Measurements from ENCODE around the gene LAMTOR4.
A peak's percentile ranks its signal among the peaks of the same experiment; 100 is the strongest.
"Not testable (repeated sequence)": the region's sequence is repeated elsewhere in the genome, so short reads cannot be mapped to it uniquely, and the experiment has no call there.

LAMTOR4 gene

GRCh38 chr7:100124301-100125230, 24.2 kb upstream of the LAMTOR4 start:
- 97% methylated on average over 4 of the region's 4 CpGs for WGBS
- Histone ChIP-seq H3K27ac (ENCODE audit: low read depth, low read length) (no peak overlapping the region), H3K4me1 (ENCODE audit: insufficient read depth, low read length) (peaks cover 12% of the 10 kb centered on the region), H3K36me3 (ENCODE audit: insufficient read depth, low read length) (peaks cover 6% of the 10 kb centered on the region; the same call in 1 of the 2 replicates), H3K27me3 (ENCODE audit: insufficient read depth, low read length) (peaks cover 20% of the 10 kb centered on the region), H3K4me3 (ENCODE audit: low read length) (no peak overlapping the region), H3K9ac (ENCODE audit: low read depth, low read length) (no peak overlapping the region), H3K9me3 (ENCODE audit: insufficient read depth, low read depth, low read length) (no peaks in the 10 kb centered on the region)

- no peaks in the 10 kb centered on the region for H3K9me3 ChIP-seq (ENCODE audit: insufficient read depth, low read depth, low read length)
- peaks cover 5% of the 10 kb centered on the region; the same call in 1 of the 2 replicates for H3K4me1 ChIP-seq (ENCODE audit: insufficient read depth, low read length)
- peak overlapping the region; percentile 97 for H3K4me3 ChIP-seq (ENCODE audit: low read length)
- H3K9ac ChIP-seq (ENCODE audit: low read depth, low read length) = peak overlapping the region; percentile 95
- H3K27ac ChIP-seq (ENCODE audit: low read depth, low read length) = peak overlapping the region; percentile 99
- peaks cover 6% of the 10 kb centered on the region; the same call in 1 of the 2 replicates for H3K36me3 ChIP-seq (ENCODE audit: insufficient read depth, low read length)
- H3K27me3 ChIP-seq (ENCODE audit: insufficient read depth, low read length) = peaks cover 20% of the 10 kb centered on the region
- 22% methylated on average over 29 of the region's 29 CpGs for WGBS
These were observed 22.3 kb upstream of the LAMTOR4 start for GRCh38 chr7:100126239-100126930.

GRCh38 chr7:100126931-100127865, 21.5 kb upstream of the LAMTOR4 start, which contains the start of gene MBLAC1:
TSS of gene MBLAC1 (plus strand) at chr7:100126967. CDS start at chr7:100127396, 429 bp downstream.
- WGBS = under 1% methylated on average over 85 of the region's 85 CpGs
- Histone ChIP-seq H3K9me3 (ENCODE audit: insufficient read depth, low read depth, low read length) (no peaks in the 10 kb centered on the region), H3K9ac (ENCODE audit: low read depth, low read length) (peak within 1 kb of the TSS; percentile 95), H3K27me3 (ENCODE audit: insufficient read depth, low read length) (peaks cover 20% of the 10 kb centered on the region), H3K36me3 (ENCODE audit: insufficient read depth, low read length) (peaks cover 6% of the 10 kb centered on the region; the same call in 1 of the 2 replicates), H3K4me3 (ENCODE audit: low read length) (peak within 1 kb of the TSS; percentile 97), H3K4me1 (ENCODE audit: insufficient read depth, low read length) (peaks cover 5% of the 10 kb centered on the region; the same call in 1 of the 2 replicates), H3K27ac (ENCODE audit: low read depth, low read length) (peak within 1 kb of the TSS; percentile 99)

- 7% methylated on average over 37 of the region's 37 CpGs for WGBS
- Histone ChIP-seq H3K27me3 (ENCODE audit: insufficient read depth, low read length) (peaks cover 20% of the 10 kb centered on the region), H3K27ac (ENCODE audit: low read depth, low read length) (no peak overlapping the region), H3K36me3 (ENCODE audit: insufficient read depth, low read length) (peaks cover 6% of the 10 kb centered on the region; the same call in 1 of the 2 replicates), H3K4me1 (ENCODE audit: insufficient read depth, low read length) (peaks cover 7% of the 10 kb centered on the region; the same call in 1 of the 2 replicates), H3K9me3 (ENCODE audit: insufficient read depth, low read depth, low read length) (no peaks in the 10 kb centered on the region), H3K4me3 (ENCODE audit: low read length) (peak overlapping the region; percentile 97), H3K9ac (ENCODE audit: low read depth, low read length) (peak overlapping the region; percentile 95)
These were observed 20.7 kb upstream of the LAMTOR4 start for GRCh38 chr7:100127866-100128636.

GRCh38 chr7:100128637-100128963, 20.1 kb upstream of the LAMTOR4 start:
- Histone ChIP-seq H3K27me3 (ENCODE audit: insufficient read depth, low read length) (peaks cover 20% of the 10 kb centered on the region), H3K4me3 (ENCODE audit: low read length) (peak overlapping the region; percentile 97; the same call in 1 of the 2 replicates), H3K9ac (ENCODE audit: low read depth, low read length) (no peak overlapping the region), H3K36me3 (ENCODE audit: insufficient read depth, low read length) (peaks cover 6% of the 10 kb centered on the region; the same call in 1 of the 2 replicates), H3K9me3 (ENCODE audit: insufficient read depth, low read depth, low read length) (no peaks in the 10 kb centered on the region), H3K4me1 (ENCODE audit: insufficient read depth, low read length) (peaks cover 7% of the 10 kb centered on the region; the same call in 1 of the 2 replicates), H3K27ac (ENCODE audit: low read depth, low read length) (no peak overlapping the region)
- 83% methylated on average over 1 of the region's 1 CpG for WGBS

- not testable (repeated sequence) for H3K9me3 ChIP-seq (ENCODE audit: insufficient read depth, low read depth, low read length); H3K9ac ChIP-seq (ENCODE audit: low read depth, low read length); H3K36me3 ChIP-seq (ENCODE audit: insufficient read depth, low read length); H3K4me3 ChIP-seq (ENCODE audit: low read length); H3K27ac ChIP-seq (ENCODE audit: low read depth, low read length); H3K4me1 ChIP-seq (ENCODE audit: insufficient read depth, low read length)
- H3K27me3 ChIP-seq (ENCODE audit: insufficient read depth, low read length) = peaks cover 20% of the 10 kb centered on the region
- 96% methylated on average over 1 of the region's 1 CpG for WGBS
These were observed 18.5 kb upstream of the LAMTOR4 start for GRCh38 chr7:100130220-100130607.

GRCh38 chr7:100130608-100131453, 17.9 kb upstream of the LAMTOR4 start:
- Histone ChIP-seq H3K9ac (ENCODE audit: low read depth, low read length) (peak overlapping the region; percentile 48), H3K4me3 (ENCODE audit: low read length) (peak overlapping the region; percentile 38), H3K27ac (ENCODE audit: low read depth, low read length) (no peak overlapping the region), H3K9me3 (ENCODE audit: insufficient read depth, low read depth, low read length) (no peaks in the 10 kb centered on the region), H3K36me3 (ENCODE audit: insufficient read depth, low read length) (no peaks in the 10 kb centered on the region), H3K27me3 (ENCODE audit: insufficient read depth, low read length) (peaks cover 20% of the 10 kb centered on the region), H3K4me1 (ENCODE audit: insufficient read depth, low read length) (peaks cover 7% of the 10 kb centered on the region; the same call in 1 of the 2 replicates)
- 14% methylated on average over 24 of the region's 24 CpGs for WGBS

GRCh38 chr7:100132126-100132525, 16.6 kb upstream of the LAMTOR4 start:
- no peak overlapping the region for H3K4me3 ChIP-seq (ENCODE audit: low read length)
- 89% methylated on average over 6 of the region's 7 CpGs for WGBS
- no peaks in the 10 kb centered on the region for H3K9me3 ChIP-seq (ENCODE audit: insufficient read depth, low read depth, low read length)
- no peaks in the 10 kb centered on the region for H3K36me3 ChIP-seq (ENCODE audit: insufficient read depth, low read length)
- H3K27ac ChIP-seq (ENCODE audit: low read depth, low read length) = no peak overlapping the region
- no peak overlapping the region for H3K9ac ChIP-seq (ENCODE audit: low read depth, low read length)
- H3K4me1 ChIP-seq (ENCODE audit: insufficient read depth, low read length) = peaks cover 7% of the 10 kb centered on the region; the same call in 1 of the 2 replicates
- peaks cover 20% of the 10 kb centered on the region for H3K27me3 ChIP-seq (ENCODE audit: insufficient read depth, low read length)

GRCh38 chr7:100132697-100133151, 16.0 kb upstream of the LAMTOR4 start:
- Histone ChIP-seq H3K4me3 (ENCODE audit: low read length) (no peak overlapping the region), H3K27ac (ENCODE audit: low read depth, low read length) (no peak overlapping the region), H3K9me3 (ENCODE audit: insufficient read depth, low read depth, low read length) (no peaks in the 10 kb centered on the region), H3K27me3 (ENCODE audit: insufficient read depth, low read length) (peaks cover 16% of the 10 kb centered on the region), H3K4me1 (ENCODE audit: insufficient read depth, low read length) (peaks cover 7% of the 10 kb centered on the region; the same call in 1 of the 2 replicates), H3K9ac (ENCODE audit: low read depth, low read length) (no peak overlapping the region), H3K36me3 (ENCODE audit: insufficient read depth, low read length) (no peaks in the 10 kb centered on the region)
- WGBS = 36% methylated on average over 3 of the region's 3 CpGs

Data from HUES64 (cell line).